ENCODE data around the gene B9D2.
"Not testable (repeated sequence)": the region's sequence is repeated elsewhere in the genome, so short reads cannot be mapped to it uniquely, and the experiment has no call there.

Gene B9D2

GRCh38 chr19:41363753-41364523 lies at the start of gene B9D2:
TSS of gene B9D2 (minus strand) at chr19:41364149. CDS start at chr19:41363519, 630 bp downstream.
- DNase-seq: peak; percentile 98 to 100

- no peak for DNase-seq
These were observed 49.0 kb upstream of the B9D2 start for GRCh38 chr19:41412953-41413352.

- DNase-seq: no peak
These were observed 48.0 kb upstream of the B9D2 start for GRCh38 chr19:41411968-41412265.

GRCh38 chr19:41411100-41411967 lies 47.4 kb upstream of the B9D2 start:
- DNase-seq: no peak

GRCh38 chr19:41410336-41411054 lies 46.5 kb upstream of the B9D2 start:
- no peak for DNase-seq

- no peak for DNase-seq
These were observed 45.3 kb upstream of the B9D2 start for GRCh38 chr19:41409288-41409687.

- not testable (repeated sequence) for DNase-seq
These were observed 44.9 kb upstream of the B9D2 start for GRCh38 chr19:41408846-41409245.

- DNase-seq: no peak
These were observed 44.3 kb upstream of the B9D2 start for GRCh38 chr19:41408256-41408655.

GRCh38 chr19:41407271-41407670 lies 43.3 kb upstream of the B9D2 start:
- DNase-seq: peak in 1 of 2 experiments; percentile 28

- DNase-seq: no peak
These were observed 41.8 kb upstream of the B9D2 start for GRCh38 chr19:41405776-41406175.

GRCh38 chr19:41403181-41403970 lies 39.4 kb upstream of the B9D2 start:
- DNase-seq: peak in 1 of 2 experiments; percentile 15

GRCh38 chr19:41402010-41402409 lies 38.1 kb upstream of the B9D2 start:
- no peak for DNase-seq

- no peak for DNase-seq
These were observed 37.5 kb upstream of the B9D2 start for GRCh38 chr19:41401483-41401882.

- no peak for DNase-seq
These were observed 35.6 kb upstream of the B9D2 start for GRCh38 chr19:41399525-41399924.

- no peak for DNase-seq
These were observed 35.1 kb upstream of the B9D2 start for GRCh38 chr19:41399091-41399490.

- no peak for DNase-seq
These were observed 34.6 kb upstream of the B9D2 start for GRCh38 chr19:41398598-41398997.

GRCh38 chr19:41398050-41398418 lies 34.1 kb upstream of the B9D2 start:
- DNase-seq: no peak

GRCh38 chr19:41397086-41398049 lies 33.4 kb upstream of the B9D2 start, which contains the start of the genes BCKDHA and EXOSC5:
TSS of gene BCKDHA (plus strand) at chr19:41397818. CDS start at chr19:41397828, 10 bp downstream.
TSS of gene EXOSC5 (minus strand) at chr19:41397359. CDS start at chr19:41397328, 31 bp downstream.
- DNase-seq: peak; percentile 100

GRCh38 chr19:41395355-41395754 lies 31.4 kb upstream of the B9D2 start:
- DNase-seq: no peak

- DNase-seq: no peak
These were observed 28.8 kb upstream of the B9D2 start for GRCh38 chr19:41392775-41393174.

GRCh38 chr19:41391618-41392017 lies 27.7 kb upstream of the B9D2 start:
- no peak for DNase-seq

Data from NCI-H187 (cell line).